Measurements from ENCODE around the gene CCT6B. TPM values are rescaled to one million over a fixed set of nuclear protein-coding genes. Genes with fewer than 3 reads are reported as not detected.

The CCT6B gene, protein sequence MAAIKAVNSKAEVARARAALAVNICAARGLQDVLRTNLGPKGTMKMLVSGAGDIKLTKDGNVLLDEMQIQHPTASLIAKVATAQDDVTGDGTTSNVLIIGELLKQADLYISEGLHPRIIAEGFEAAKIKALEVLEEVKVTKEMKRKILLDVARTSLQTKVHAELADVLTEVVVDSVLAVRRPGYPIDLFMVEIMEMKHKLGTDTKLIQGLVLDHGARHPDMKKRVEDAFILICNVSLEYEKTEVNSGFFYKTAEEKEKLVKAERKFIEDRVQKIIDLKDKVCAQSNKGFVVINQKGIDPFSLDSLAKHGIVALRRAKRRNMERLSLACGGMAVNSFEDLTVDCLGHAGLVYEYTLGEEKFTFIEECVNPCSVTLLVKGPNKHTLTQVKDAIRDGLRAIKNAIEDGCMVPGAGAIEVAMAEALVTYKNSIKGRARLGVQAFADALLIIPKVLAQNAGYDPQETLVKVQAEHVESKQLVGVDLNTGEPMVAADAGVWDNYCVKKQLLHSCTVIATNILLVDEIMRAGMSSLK
- 1 to 10 TPM; 1.0 to 2.7 (median 2.1) TPM for total RNA-seq
- long read RNA-seq, donor 1 = 0 reads
- long read RNA-seq, donor 2, partial matches to known transcripts = 1 of 3 reads
- long read RNA-seq, donor 2, other reads (novel, unspliced or antisense) = 2 of 3 reads

DNA sequence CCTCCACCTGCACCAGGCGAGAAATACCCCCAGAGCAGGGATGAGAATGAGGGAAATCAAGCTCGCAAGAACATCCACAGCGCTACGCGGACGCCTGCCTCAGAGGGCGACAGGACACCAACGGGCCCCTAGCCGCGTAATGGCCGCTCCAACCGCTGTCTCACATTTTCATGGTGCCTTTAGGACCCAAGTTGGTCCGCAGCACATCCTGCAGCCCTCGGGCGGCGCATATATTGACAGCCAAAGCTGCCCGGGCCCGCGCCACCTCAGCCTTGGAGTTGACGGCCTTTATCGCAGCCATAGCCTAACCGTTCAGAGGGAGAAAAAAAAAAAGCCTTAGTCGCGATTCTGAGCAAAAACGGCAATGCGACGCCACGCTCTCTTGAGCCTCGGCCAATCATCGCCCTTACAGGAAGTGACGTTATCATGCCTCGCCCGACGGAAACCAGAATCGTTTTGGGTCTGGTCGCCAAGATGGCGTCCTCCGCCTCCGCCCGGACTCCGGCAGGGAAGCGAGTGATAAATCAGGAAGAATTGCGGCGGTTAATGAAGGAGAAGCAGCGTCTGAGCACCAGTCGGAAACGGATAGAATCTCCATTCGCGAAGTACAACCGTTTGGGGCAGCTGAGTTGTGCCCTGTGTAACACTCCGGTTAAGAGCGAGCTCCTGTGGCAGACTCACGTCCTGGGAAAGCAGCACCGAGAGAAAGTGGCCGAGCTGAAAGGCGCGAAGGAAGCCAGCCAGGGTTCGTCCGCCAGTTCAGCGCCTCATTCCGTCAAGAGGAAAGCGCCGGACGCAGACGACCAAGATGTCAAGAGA is at the start of gene CCT6B, which contains the start of gene ZNF830:
TSS of gene CCT6B (minus strand) at position 368 of the 819 bp plus-strand sequence. CDS start at position 301, 67 bp downstream.
TSS of gene ZNF830 (plus strand) at position 448 of the 819 bp plus-strand sequence. CDS start at position 475, 27 bp downstream.
- no peaks in the 10 kb centered on the region for H3K36me3 ChIP-seq (ENCODE audit: low read depth)
- peak; percentile 100 for ATAC-seq
- H3K4me3 ChIP-seq = peak within 1 kb of the TSS; percentile 81
- no peaks in the 10 kb centered on the region for H3K9me3 ChIP-seq
- H3K4me1 ChIP-seq (ENCODE audit: low read depth) = peaks cover 17% of the 10 kb centered on the region
- peak; percentile 90 to 98 (median 92) for DNase-seq
- intact Hi-C loops (cut with DNase I, micrococcal nuclease) = no loop called here
- TF ChIP-seq, protein P1, sequence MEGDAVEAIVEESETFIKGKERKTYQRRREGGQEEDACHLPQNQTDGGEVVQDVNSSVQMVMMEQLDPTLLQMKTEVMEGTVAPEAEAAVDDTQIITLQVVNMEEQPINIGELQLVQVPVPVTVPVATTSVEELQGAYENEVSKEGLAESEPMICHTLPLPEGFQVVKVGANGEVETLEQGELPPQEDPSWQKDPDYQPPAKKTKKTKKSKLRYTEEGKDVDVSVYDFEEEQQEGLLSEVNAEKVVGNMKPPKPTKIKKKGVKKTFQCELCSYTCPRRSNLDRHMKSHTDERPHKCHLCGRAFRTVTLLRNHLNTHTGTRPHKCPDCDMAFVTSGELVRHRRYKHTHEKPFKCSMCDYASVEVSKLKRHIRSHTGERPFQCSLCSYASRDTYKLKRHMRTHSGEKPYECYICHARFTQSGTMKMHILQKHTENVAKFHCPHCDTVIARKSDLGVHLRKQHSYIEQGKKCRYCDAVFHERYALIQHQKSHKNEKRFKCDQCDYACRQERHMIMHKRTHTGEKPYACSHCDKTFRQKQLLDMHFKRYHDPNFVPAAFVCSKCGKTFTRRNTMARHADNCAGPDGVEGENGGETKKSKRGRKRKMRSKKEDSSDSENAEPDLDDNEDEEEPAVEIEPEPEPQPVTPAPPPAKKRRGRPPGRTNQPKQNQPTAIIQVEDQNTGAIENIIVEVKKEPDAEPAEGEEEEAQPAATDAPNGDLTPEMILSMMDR (IDR thresholded peaks at IDR 0.05) = no peak

DNA sequence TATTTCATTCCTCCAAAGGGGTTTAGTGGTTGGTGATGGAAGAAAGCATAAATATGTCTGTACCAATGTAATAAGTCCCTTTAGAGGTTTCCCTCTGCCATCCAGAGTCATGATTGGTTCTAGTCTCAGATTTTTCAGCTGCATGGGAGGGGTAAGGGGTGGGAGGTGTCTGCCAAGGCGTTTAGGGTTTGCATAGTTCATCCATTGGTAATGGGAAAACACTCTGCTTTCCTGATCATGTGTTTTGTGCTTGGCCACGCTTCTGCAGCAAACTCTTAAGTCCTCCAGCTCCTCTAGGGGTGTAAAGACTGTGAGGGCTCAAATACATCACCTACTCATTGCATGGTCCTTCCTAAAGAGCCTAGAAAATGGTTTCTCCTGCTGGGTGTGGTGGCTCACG is 48.8 kb upstream of the CCT6B start:
- DNase-seq (no peak), ATAC-seq (no peak)
- TF ChIP-seq, protein P1 (IDR thresholded peaks at IDR 0.05) = no peak
- intact Hi-C loops (cut with DNase I, micrococcal nuclease) = no loop called here
- Histone ChIP-seq H3K4me3 (no peak overlapping the region), H3K9me3 (no peaks in the 10 kb centered on the region), H3K36me3 (ENCODE audit: low read depth) (no peaks in the 10 kb centered on the region), H3K4me1 (ENCODE audit: low read depth) (no peaks in the 10 kb centered on the region)

DNA sequence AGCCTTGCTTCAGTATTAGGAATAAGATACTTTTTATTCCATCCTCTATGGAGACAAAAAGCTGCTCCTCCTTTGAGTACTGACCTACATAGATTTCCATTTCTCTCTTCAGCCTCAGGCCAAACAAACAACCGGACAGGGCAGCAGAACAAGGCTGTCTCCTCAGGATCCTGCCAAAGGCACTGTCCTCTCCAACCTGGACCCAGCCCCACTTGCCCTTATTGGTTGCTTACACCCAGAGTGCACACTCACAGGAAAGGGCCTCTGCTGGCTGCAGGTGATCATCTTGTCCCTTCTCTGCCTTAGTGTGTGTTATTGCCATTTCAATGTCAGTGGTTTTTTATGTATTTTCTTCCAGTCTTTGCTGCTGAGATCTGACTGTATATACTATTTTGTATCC is 45.7 kb upstream of the CCT6B start:
- no peak for ATAC-seq
- no peak for DNase-seq
- TF ChIP-seq, protein P1 (IDR thresholded peaks at IDR 0.05) = no peak
- Histone ChIP-seq H3K9me3 (no peaks in the 10 kb centered on the region), H3K36me3 (ENCODE audit: low read depth) (no peaks in the 10 kb centered on the region), H3K4me3 (no peak overlapping the region), H3K4me1 (ENCODE audit: low read depth) (no peaks in the 10 kb centered on the region)
- intact Hi-C loops (cut with DNase I, micrococcal nuclease) = no loop called here

DNA sequence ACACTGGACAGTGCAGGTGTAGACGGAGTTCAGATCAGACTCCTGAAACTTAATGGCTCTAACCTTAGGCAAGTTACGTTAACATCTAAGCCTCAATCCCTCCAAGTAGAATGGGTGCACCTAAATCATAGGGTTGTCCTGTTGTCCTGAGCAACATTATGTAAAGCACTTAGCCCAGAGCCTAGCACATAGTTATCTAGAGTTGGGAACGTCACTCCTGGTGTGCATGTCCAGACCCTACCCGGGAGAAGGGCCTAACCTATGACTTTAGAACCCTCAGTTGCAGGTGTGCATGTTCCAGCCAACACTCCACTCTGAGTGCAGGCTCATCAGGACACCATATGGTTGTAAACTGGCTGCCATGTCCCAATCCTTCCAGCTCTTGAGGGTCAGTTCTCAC is 45.1 kb upstream of the CCT6B start:
- DNase-seq (no peak), ATAC-seq (no peak)
- TF ChIP-seq, protein P1 (IDR thresholded peaks at IDR 0.05) = no peak
- Histone ChIP-seq H3K4me3 (no peak overlapping the region), H3K9me3 (no peaks in the 10 kb centered on the region), H3K36me3 (ENCODE audit: low read depth) (no peaks in the 10 kb centered on the region), H3K4me1 (ENCODE audit: low read depth) (no peaks in the 10 kb centered on the region)
- intact Hi-C loops (cut with DNase I, micrococcal nuclease) = no loop called here

DNA sequence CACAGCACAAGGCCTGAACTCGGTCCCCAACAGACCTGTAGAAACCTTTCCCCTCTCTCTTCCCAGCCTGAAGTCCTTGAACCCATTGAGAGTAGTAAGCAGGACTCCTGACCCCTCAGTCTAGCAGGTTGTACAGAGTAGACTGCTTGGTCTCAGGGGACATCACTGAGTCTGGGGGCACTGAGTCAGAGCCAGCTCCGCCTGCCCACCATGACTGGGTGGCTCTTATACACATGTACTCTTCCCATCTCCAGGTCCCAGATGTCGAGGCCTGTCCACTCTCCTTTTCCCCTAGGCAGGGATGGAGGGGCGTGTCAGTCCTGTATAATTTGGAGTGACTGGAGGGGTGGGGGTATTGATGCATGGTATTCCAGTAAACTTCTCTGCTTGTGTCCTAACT is 42.5 kb upstream of the CCT6B start:
- intact Hi-C loops (cut with DNase I, micrococcal nuclease) = no loop called here
- H3K36me3 ChIP-seq (ENCODE audit: low read depth) = no peaks in the 10 kb centered on the region

More for the DNA sequence above, 42.5 kb upstream of the CCT6B start:
- TF ChIP-seq, protein P1 (IDR thresholded peaks at IDR 0.05) = no peak
- H3K4me1 ChIP-seq (ENCODE audit: low read depth) = no peaks in the 10 kb centered on the region
- ATAC-seq = no peak
- DNase-seq = no peak
- no peak overlapping the region for H3K4me3 ChIP-seq
- no peaks in the 10 kb centered on the region for H3K9me3 ChIP-seq
